H1 (cell line): Measurements from ENCODE around the gene OTOS. TPM values are rescaled to one million over a fixed set of nuclear protein-coding genes. Genes with fewer than 3 reads are reported as not detected.

Source experiments
- NANOG ChIP-seq: IDR thresholded peaks from 2 replicates; pipeline ENCODE4 v1.6.1; 2011; ENCODE audit warnings: low read length, low read depth, mild to moderate bottlenecking, inconsistent platforms; ENCODE audit not compliant: insufficient read depth, poor library complexity, severe bottlenecking
- SIRT6 ChIP-seq: IDR thresholded peaks from one replicate; pipeline ENCODE4 v1.7.1; 2012; ENCODE audit warnings: low read length, inconsistent platforms
- polyA plus RNA-seq, 7 experiments: library from polyadenylated mRNA; depleted of rRNA in 3 of 7; stranded (reverse) in 5 of 7; unstranded in 2 of 7; fragments of >200 nt in 5 of 7; fragments of 200-250 nt in 2 of 7; gene quantifications; 1 replicate in 5 of 7; 2 replicates in 1 of 7; 4 replicates in 1 of 7; pipeline versions ENCODE4 v1.2.1 to v1.2.3, GENCODE V29; 2011 to 2013; ENCODE audit warnings: missing spikeins in 2 of 7, mixed read lengths in 2 of 7
- total RNA-seq: library from RNA; stranded (reverse); fragmentation: NEBNext Ultra II Directional; extraction: Animal tissue kit (Norgen Biotek cat#: 25700); gene quantifications from 2 replicates; pipeline ENCODE4 v1.2.1, GENCODE V29; 2021

OTOS gene
- total and polyA plus RNA-seq, 2 of the 8 experiments (the other 6 are each of a cell fraction or from before 2014, with no cell fraction given) = 0.17 TPM; not detected in 1

DNA sequence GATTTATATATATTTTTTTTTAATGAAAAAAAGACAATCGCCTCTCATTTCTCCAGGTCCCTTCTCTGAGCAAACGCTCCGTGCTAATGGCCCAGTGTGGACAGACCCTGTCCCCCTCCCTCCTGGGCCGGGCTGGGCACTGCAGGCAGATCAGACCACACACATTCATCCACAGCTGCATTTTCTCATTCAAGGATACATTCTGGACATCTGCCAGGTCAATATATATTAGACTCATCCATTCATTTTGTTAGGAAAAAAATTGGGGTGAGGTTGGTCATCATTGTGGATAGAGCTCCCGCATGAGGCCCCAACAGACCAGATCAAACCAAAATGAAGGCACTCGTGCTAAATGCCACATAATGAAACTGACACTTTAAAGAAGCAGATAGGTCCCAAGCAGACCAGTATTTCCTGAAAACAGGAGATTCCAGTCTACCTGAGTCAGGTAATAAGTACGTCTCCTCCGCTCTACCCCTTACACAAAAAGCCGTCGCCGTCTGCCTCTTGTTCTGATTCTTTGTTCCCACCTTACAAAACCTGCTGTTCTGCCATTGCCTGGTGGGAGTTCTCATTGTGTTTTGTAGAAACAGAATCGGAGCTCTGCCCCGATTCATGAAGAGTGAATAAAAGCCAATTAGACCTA lies 15.4 kb upstream of the OTOS start (continued):
- no peak for TF ChIP-seq NANOG
- TF ChIP-seq SIRT6 = no peak
